GM11168 (cell line): ENCODE measurements around the gene ABTB1.
"Not testable (repeated sequence)": the region's sequence is repeated elsewhere in the genome, so short reads cannot be mapped to it uniquely, and the experiment has no call there.

Experiments
- in situ Hi-C: fragments of 300-500 bp; cut with MboI; formaldehyde crosslinking; loops from one replicate; pipeline ENCODE4 v1.12.0; 2022; ENCODE audit warnings: low sequenced_read_pairs; ENCODE audit not compliant: unreplicated experiment

The ABTB1 gene

DNA sequence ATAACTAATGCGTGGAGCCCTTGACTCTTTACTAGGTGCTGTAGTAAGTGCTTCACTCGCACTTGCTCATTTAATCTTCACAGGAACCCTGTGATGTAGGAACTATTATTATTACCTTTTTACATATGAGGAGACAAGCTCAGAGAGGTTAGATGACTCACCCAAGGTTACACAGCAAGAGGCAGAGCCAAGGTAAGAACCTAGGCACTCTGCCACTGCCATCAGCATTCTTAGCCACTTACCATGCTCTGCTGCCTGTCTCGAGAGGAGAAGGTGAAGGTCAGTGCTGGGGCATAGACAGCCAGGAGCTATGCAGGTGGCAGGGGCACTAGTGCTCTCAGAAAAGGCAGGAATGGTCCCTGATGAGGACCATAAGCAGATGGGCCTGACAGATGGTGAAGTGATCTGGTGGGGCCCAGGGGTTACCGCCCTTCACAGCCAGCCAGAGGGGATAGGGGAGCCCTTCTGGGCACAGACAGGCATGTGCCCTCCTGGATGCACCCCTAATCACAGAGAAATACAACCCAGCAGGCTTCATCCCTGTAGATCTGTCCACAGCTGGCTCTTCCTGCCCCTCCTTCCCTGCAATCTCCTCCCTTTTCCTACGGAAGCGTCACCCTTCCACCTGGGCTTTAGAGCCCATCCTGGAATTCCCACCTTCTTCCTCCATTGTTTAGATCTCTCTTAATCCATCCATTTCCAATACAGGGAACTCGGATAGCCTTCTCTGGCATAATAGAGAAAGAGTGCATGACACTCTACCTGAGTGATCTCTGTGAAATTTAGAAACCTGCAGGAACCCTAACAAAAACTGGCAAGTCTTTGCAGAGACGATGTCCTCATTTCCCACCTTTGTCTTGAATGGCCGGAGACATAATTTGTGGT, 26.9 kb downstream of the ABTB1 start:
- in situ Hi-C loops, result no loop called here

DNA sequence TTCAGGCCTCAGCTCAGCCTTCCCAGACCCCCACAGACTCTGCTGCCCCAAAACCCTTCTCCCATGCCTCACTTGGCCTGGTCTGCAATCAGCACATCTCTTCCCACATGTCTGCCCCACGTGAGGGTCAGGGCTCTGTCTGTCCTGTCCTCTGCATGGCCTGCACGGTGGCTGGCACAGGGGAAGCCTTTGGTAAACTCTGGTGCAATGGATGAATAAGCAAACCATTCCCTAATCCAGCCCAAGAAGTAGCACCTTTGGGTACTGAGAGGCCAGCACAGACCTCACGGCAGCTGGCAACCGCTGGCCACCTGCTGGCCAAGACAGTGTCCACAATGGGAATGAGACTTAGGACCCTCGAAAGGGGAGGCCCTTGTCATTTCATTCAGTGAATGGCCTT, 27.7 kb downstream of the ABTB1 start:
- in situ Hi-C loops, result no loop called here

DNA sequence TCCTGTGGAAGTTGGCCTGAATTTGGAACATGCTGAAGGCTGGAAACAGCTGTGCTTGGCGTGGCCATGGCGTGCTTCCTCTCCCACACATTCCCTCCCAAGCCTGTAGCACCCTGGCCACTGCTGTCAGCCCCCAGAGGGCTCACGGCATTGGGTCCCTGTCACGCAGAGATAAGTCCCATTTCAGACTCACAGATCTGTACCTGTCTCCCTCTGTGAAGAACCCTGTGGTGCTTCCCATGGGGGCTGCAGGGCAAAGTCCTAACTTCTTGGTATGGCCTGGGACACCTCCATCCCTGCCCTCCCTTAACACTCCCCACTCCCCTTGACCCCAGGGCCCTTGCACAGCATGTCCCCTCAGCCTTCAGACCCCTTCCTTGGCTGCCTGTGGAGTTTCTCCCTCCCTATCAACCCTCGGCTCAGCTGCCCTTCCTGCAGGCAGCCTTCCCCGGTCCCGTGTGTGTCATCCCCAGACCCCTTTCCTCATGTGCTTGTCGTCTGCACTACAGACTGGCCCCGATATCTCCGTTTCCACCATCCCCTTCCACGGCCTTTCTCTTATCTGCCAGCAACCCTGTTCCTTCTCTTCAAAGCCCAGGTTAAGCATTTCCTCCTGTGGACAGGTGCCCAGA, 28.6 kb downstream of the ABTB1 start:
- in situ Hi-C loops, result no loop called here

DNA sequence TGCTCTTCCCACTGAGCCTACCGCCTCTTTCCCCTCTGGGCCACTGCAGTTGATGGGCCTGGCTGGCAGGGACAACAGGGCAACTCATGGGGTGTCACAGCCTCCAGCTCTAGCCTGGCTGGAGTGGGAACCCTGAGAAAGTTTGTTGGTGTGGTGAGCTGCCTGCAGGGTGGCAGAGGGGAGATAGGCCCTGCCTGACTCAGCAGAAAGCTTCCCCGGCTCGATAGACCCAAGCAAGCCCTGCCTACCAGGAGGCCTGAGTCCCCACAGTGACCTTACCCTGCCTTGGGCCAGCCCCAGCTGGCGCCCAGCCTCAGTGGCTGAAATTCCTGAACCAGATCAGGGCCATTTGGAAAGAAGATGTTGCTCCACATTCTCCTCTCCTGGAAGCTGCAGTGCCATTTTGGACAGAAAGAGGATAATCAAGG, 29.4 kb downstream of the ABTB1 start:
- in situ Hi-C loops, result no loop called here

DNA sequence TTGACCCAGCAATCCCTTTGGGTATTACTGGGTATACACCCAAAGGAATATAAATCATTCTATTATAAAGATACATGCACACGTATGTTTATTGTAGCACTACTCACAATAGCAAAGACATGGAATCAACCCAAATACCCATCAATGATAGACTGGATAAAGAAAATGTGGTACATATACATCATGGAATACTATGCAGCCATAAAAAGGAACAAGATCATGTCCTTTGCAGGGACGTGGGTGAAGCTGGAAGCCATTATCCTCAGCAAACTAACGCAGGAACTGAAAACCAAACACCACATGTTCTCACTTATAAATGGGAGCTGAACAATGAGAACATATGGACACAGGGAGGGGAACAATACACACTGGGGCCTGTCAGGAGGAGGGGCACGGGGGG, 32.1 kb downstream of the ABTB1 start:
- in situ Hi-C loops, result not testable (repeated sequence)

DNA sequence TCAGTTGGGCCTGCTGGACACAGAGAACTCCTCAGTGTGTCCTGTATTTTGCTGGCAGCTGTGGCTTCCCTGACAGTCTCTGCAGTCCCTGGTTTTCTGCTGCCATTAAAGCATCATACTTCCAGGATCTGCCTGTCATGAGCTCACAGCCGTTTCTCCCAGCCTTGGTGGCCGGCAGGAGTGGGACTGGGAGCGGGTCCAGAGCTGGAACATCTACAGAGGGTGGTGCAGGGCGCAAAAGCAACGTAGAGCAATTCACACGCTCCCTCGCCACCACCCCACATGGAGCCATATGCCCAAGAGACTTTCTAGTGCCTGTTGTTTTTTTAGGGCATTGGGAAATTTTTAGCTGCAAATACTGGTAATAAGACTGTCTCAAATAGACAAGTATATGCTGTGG, 33.6 kb downstream of the ABTB1 start:
- in situ Hi-C loops, result no loop called here

DNA sequence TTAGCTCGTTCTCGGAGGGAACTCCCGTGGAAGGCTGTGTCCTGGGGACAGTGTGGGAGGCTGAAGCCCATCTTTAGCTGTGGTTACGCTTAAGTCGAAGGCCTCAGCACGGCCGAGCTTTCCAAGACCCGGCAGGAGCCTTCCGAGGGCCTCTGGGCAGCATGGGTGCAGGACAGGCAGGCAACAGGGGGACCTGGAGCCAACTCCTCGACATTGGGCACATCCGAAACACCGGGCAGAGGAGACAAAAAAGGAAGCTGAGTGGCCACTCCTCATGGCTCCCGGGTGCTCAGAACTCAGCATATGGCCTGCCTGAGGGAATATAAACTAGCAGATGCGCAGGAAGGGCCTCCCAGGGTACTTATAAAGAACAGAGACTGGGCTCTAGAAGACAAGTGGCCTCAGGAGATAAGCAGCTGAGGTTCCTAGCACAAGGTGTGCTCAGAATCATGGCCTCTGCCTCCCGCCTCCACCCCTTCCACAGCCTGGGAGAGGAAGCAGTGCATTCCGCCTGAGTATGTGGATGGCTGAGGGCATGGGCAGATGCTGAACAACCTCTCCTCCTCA, 34.1 kb downstream of the ABTB1 start:
- in situ Hi-C loops, result no loop called here

DNA sequence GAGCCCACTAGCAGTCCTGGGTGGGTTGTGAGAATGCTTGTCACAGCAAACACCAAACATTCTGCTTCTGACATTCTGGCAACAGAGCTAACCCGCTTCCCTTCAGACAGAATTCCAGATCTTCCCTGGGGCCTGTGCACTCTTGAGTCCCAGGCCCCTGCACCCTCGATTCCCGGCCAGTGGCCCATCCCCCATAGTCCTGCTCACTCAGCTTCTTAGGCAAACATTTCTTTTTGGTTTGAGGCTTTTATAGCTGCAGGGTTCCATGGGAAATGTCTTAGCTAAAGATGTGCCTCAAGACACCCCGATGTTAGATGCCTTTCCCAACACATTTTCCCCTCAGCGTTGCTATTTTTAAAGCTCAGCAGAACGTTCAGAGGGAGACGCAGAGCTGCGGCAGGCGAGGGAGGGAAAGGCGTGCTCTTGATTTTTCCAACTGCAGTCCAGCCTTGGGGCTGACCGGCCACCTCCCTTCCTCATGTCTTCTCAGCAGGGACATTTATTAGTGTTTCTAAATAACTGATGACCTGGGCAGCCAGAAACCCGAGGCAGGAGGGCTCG, 35.2 kb downstream of the ABTB1 start:
- in situ Hi-C loops, result no loop called here

DNA sequence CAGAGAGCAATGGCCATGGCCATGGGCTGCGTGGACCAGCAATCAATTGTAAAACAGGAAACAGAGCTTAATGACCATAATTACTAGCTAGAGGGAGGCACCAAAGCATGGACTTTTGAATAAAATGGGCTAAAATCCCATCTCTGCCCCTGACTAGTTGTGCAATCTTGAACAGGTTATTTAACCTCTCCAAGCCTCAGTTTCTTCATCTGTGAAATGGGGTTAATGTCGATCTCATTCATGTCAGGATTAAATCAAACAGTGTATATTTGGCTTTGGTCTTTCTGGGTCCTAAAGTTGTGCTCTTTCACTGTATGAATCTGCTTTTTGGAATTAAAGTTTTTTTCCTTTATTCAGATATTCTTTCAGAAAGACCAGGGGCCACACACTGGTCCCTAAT, 36.1 kb downstream of the ABTB1 start:
- in situ Hi-C loops, result no loop called here

DNA sequence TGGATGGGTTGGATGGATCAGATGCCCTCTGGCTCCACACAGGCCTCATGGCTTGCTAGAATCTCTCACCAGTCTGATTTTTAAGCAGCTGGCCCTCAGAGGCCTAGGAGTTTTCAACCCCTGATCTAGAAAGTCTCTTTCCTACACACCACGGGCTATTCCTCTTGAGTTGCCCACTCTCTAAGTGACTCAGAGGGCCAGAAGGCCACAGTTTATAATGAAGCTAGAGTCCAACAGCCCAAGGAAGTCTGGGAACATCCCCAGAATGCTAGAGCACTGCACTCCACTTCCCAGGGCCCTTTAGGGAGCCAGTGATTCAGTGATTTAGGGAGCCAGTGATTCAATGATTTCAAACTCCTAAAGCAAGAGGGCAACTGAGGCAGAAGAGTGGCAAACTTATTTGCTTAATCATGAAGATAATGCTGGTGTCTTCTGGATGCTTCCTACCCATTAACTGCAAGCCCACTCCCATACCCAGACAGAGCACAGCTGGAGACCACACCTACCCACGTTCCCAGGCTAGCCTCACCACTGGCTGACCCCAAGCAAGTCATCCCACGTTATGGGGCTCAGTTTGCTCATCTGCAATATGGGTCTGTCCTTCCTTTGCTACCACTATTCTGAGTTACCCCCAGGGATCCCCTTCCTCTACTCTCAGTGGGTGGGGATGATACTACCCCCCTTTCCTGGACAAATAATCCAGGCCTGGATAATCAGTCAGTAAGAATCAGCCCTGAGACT, 36.7 kb downstream of the ABTB1 start:
- in situ Hi-C loops, result no loop called here

DNA sequence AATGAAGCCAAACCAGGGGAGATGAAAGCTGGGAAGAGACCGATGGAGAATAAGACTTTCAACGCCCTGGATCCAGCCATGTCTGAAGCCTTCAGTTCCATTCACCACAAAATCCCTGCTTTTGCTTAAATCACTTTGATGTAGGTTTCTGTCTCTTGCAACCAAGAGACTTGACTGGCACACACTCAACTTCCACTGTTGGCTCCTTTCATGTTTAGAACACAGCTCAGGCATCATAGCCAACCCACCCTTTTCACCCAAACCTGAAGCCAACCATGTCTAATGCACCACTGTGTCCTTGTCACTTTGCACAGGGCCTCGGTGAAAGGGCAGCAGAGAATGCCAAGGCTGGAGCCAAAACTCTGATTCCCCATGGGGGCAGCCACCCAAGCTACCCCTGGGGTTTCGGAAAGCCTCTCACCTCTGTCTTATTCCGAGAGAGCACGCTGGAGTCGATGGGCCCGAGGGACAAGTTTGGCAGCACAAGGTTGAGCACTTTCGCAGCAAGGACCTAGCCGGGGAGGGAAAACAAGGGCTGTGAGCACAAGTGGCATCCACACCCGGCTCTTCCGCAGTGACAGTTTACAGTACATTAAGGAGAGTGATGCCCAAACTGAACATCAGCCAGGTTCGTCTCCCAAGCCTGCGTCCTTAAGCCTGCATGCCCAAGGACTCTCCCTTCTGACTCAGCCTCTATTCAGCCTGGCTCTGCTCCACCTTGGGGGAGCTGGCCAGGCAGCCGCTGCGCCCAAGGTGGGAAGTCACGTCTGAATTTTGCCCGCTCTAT, 37.6 kb downstream of the ABTB1 start:
- in situ Hi-C loops, result no loop called here

DNA sequence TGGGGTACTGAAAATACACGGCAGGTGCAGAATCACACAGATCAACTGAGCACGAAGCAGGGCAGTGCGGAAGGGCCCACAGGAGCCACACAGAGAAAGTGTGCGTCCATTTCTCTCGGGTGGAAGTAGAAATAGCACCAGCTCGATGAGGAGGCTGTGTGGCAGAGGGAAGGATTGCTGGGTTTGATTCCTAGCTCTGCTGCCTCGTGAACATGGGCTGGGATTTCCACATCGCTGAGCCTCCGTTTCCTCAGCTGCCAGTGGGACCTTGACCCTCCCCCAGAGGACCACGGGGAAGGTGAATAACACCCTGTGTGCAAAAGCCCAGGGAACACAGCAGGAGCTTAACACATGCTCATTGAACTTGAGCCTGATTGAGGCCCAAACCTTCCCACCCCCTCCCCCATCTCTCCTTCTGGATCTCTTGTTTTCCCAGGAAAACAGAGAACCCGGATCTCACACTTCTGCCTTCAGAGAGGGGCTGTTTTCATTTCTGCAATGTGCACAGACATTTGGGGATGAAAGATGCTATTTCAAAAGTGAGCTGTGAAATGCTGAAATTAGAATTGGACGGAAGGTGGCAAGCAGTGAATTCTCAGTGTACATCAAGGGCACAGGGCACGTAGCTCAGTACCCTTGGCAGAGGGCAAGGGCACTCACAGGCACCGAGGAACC, 38.4 kb downstream of the ABTB1 start:
- in situ Hi-C loops, result no loop called here

DNA sequence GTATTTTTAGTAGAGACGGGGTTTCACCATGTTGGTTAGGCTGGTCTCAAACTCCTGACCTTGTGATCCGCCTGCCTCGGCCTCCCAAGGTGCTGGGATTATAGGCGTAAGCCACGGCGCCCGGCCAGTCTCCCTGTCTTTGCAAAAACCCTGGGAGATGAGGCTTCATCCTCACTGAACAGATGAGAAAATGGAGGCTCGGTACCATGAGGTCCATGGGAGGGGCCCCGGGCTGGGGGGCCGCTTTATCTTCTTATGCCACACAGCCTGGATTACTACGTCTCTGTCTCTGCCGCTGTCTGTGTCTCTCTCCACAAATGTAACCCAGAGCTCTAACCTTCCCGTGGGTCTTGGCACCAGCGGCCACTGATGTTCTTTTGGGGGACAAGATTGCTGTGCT, 39.1 kb downstream of the ABTB1 start:
- in situ Hi-C loops, result no loop called here

DNA sequence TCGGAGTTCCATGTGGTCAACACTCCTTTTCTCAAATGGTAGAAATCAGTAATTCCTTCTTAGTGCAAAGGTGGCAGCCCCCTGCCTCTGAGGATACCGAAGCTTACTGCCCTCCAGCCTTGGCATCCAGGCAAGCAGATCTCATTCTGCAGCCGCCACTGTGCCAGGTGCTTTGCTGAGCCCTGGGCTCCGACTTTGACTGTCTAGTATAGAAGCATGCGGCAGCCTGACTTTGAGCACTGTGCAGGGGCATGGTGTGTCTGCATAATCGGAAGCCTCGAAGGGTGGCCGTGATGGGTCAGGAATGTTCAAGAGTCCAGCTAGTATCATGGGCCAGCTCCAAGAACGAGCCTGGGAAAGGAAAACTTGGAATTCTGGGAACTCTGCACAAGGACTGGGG, 39.7 kb downstream of the ABTB1 start:
- in situ Hi-C loops, result no loop called here

DNA sequence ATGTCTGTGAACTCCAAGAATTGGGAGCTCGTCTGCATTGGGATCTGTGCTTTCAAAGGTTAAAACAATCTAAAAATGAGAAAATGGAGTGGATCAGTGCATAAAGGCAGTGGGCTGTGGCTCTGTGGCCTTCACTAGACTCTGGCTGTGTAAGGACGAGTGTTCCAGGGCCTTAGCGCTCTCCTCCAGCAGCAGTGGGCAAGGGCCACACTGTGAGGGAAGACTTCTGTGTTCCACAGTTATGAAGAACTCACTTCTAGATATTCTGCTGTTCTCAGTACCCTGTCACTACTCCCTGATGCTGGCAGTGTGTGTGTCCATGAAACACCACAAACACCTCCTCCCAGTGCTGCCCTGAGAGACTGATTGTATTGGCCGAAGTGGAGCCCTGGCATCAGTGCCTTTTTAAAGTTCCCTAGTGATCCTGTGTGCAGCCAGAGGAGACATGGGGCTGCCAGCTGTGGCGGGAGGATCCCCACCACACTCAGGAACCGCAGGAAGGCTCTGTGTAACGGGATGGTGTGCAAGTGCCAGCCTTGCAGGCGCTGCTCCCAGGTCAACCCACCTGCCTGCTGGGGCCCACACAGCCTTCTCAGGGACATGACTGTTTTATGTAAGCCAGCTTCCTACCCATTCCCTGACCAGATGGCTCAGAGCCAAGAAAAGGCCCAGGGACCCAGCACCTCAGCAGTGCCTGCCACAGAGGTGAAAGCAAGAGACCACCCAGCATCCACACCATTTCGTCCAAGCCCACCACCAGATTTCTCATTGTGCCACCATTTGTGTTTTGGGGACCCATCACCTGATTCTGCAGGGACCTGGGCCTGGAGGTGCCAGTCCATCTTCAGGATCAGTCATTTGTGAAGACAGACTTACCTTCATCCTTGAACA, 40.4 kb downstream of the ABTB1 start:
- in situ Hi-C loops, result no loop called here

DNA sequence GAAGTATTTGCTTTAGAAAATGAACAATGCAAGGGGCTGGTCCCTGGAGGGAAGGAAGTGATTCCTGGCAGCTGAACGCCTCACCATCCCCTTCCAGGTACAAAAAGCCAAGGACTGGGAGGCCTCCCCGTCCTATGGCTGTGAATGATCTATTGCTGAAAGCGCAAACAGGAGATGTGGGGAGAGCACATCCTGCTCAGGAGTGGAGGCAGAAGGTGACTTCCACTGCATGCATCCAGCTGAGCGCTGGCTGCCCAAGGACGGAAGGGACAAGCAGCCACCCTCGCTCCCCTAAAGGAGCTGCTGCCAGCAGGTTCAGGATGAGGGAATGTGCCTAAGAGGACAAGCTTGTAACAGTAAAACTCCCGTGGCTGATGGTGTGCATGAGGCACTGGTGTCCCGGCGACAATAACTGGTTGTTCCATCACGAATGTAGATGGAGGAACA, 41.4 kb downstream of the ABTB1 start:
- in situ Hi-C loops, result no loop called here

DNA sequence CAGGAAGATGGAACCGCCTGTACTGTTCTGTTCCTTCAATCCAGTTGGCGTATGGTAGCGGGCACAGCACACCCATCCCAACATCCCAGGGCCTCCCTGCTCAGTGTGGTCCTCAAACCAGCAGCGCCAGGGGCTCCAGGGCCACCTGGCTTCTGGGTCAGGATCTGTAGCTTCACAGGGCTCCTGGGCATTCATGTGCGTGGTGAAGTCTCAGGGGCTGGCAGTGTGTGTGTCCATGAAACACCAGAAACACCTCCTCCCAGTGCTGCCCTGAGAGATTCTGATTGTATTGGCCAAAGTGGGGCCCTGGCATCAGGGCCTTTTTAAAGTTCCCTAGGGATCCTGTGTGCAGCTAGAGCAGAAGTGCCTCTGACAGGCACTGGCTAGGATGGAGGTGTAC, 42.1 kb downstream of the ABTB1 start:
- in situ Hi-C loops, result no loop called here

DNA sequence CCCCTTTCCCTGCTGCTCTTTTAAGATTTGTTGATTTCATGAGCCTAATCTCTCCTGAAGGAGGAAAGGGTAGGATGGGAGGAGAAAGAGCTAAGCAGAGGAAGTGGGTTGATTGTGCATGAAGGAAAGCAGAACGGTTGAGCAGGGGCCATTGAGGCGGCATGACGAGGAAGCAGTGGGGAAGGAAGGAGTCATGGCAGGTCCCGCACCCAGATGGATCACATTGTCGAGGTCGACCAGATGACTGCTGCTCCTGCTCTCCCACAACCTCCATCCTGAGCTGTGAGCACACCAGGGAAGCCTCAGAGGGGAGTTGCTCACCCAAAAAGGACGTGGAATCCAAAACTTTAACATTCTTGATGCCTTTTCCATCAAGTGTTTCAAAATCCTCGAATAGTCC, 42.8 kb downstream of the ABTB1 start:
- in situ Hi-C loops, result no loop called here
